Left renal cortex interstitium (tissue), 4 donors: Measurements from ENCODE around the gene SNX8. TPM values are rescaled to one million over a fixed set of nuclear protein-coding genes. Genes with fewer than 3 reads are reported as not detected.

ENCODE experiments used
- DNase-seq, 4 donors: peaks; one replicate each; pipeline ENCODE4 v3.0.0-alpha.2; 2013; ENCODE audit warnings: low read depth in 4 of 4, low spot score in 2 of 4, missing footprints in 1 of 4
- polyA plus RNA-seq, 4 donors: library from polyadenylated mRNA; unstranded; fragments of 120-200 nt; gene quantifications; one replicate each; pipeline ENCODE4 v1.2.1, GENCODE V29; 2013; ENCODE audit not compliant: insufficient read length in 4 of 4

The SNX8 gene
- polyA plus RNA-seq, 4 donors, result 33.0 to 38.1 (median 35.9) TPM

DNA sequence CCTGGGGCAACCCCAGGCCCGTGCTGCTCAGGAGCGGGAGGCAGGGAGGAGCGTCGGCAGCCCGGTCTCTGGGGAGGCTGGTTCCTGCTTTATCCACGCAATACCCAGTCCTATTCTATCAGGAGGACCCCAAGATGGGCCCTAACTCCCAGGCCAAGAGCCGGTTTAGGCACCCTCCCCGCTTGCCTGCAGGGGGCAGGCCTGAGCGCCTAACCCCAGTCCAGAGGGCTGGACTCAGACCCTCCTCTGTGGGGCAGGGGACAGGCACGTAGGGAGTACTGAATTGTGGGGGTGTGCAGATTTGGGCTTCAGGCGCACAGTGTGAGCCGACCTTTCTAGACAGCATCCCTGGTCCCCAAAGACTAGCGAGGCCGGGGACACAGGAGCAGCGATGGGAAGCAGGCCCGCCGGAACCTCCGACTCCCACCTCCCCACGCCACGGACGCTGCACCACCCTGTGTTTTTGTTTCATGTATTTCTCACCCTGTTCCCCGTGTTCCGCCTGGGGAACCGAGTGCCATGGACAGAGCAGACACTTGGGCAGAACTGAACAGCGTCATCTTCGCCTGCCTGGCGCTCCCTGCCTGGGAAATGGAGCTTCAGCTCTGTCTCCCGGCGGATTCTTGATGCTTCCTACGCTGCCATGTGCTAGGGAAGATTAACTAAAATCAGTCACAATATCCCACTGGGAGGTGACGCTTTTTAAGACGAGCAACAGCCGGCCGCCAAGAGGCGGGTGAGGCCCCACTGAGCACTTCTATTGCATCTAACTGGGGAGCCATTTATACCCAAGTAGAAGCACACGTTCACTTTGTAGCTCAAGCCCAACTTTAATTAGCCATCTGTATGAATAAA, 66.9 kb downstream of the SNX8 start:
- no peak for DNase-seq

DNA sequence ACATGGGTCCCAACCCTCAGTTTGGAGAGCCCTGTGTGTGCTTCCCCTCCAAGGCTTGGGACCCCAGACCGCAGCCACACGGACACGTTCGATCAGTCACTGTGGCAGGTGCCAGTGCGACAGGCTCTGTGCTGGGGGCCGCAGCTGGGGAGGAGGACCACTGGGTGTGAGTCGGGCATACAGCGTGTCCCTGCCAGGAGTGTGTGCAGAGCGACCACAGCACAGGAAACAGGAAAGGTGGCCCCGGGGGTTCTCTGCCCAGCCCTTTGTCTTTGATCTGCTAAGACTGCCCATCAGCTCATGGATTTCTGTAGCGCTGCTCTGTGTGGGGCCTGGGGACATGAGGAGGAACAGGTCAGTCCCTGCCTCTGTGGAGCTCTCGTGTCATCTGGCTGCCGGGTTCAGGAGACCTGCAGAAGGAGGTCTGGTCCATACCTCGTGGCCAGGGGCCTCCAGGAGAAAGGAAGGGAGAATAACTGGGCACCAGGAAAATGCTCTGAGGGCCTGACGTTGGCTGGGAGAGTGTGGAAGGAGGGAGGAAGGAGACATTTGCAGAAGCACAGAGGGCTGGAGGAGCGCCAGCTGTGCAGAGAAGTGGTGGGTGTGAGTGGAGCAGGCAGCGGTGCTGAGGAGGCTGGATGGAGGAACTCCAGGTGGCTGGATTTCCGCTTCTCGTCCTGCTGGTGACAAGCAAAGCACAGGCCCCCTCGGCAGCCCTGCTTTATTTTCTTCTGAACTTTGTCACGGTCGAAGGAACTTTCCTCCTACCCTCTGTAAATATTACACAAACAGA, 68.2 kb downstream of the SNX8 start:
- DNase-seq, result no peak

GRCh38 chr7:2244404-2244995, 69.7 kb downstream of the SNX8 start:
- DNase-seq, result no peak

- DNase-seq, result no peak
These were observed 70.8 kb downstream of the SNX8 start for GRCh38 chr7:2243458-2243857.

GRCh38 chr7:2242541-2243429, 71.5 kb downstream of the SNX8 start:
- DNase-seq, result no peak

- DNase-seq, result peak; percentile 25 to 70 (median 58)
These were observed 72.4 kb downstream of the SNX8 start, which contains the start of the genes MRM2 and NUDT1 for GRCh38 chr7:2241580-2242540. TSS of gene MRM2 (minus strand) at chr7:2242205. CDS start at chr7:2242169, 36 bp downstream. TSS of gene NUDT1 (plus strand) at chr7:2242226. CDS start at chr7:2244575, 2,349 bp downstream.

DNA sequence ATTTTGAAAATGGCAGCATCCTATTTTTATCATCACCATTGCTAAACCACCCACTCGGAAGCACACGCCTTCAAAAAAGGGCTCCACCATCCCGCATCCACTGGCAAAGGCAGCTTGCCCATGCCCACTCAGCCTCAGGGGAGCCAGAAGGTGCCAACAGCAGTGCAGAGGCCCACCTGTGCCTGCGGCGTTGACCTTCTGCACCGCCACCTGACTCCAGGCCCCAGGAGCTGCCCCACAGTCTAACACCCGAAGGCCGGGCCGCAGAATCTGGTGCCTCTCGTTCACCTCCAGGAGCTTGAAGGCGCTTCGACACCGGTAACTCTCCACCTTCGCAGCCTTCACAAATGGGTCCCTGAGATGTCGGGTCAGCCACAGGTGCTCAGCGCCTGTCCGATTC, 75.0 kb downstream of the SNX8 start:
- no peak for DNase-seq

DNA sequence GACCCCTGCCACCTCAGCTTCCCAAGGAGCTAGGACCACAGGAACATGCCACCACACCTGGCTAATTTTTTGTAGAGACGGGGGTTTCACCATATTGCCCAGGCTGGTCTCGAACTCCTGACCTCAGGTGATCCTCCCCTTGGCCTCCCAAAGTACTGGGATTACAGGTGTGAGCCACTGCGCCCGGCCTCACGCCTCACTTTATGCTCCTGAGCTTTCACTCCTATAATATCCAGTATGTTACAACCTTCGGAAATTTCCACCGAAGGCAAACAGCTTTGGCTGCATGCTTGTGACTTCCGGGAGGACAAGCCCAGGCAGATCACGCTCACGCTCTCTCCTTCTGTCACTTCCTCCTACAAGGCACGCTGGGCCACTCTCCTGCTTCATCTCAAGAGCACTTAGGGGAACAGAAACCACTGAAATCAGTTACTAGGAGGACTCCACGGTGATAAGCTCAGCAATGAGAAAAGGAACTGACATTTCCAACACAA, 77.1 kb downstream of the SNX8 start:
- DNase-seq, result no peak

- no peak for DNase-seq
These were observed 80.3 kb downstream of the SNX8 start for GRCh38 chr7:2233926-2234325.

- peak; percentile 68 to 84 (median 76) for DNase-seq
These were observed 81.3 kb downstream of the SNX8 start, which contains the start of gene MAD1L1 for GRCh38 chr7:2232766-2233520. TSS of gene MAD1L1 (minus strand) at chr7:2232945. CDS start at chr7:2230133, 2,812 bp downstream.

GRCh38 chr7:2231992-2232765, 82.1 kb downstream of the SNX8 start:
- DNase-seq, result no peak

DNA sequence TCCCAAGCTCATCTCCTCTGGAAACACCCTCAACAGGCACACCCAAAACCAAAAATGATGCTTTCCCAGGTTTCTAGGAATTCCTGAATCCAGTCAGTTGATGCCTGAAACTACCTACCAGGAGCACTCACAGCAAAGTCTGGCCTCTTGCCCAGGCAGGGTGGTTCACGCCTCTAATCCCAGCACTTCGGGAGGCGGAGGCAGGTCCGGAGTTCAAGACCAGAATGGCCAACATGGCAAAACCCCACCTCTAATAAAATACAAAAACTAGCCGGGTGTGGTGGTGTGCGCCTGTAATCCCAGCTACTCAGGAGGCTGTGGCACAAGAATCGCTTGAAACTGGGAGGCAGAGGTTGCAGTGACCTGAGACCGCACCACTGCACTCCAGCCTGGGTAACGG, 83.4 kb downstream of the SNX8 start:
- DNase-seq, result no peak

GRCh38 chr7:2230226-2230625, 84.0 kb downstream of the SNX8 start:
- DNase-seq, result no peak

DNA sequence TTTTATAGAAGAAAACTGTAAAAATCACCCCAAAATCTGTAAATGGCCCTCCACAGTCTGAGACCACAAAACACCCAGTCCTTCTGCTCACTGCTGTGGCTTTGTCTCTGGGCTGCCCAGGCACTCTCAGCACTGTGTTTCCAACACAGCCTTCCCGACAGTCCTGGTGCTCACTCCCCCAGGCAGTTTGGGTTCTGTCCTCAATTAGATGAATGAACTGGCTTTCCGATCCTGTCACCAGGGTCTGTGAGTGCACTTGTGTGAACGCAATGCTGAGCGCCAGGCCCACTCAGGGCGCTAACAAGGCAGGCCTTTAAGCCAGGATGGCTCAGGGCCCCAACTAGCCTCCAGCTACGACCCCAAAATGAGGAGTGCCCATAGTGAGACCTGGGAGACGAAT, 84.8 kb downstream of the SNX8 start:
- DNase-seq, result no peak

- no peak for DNase-seq
These were observed 85.3 kb downstream of the SNX8 start for GRCh38 chr7:2228921-2229320.

DNA sequence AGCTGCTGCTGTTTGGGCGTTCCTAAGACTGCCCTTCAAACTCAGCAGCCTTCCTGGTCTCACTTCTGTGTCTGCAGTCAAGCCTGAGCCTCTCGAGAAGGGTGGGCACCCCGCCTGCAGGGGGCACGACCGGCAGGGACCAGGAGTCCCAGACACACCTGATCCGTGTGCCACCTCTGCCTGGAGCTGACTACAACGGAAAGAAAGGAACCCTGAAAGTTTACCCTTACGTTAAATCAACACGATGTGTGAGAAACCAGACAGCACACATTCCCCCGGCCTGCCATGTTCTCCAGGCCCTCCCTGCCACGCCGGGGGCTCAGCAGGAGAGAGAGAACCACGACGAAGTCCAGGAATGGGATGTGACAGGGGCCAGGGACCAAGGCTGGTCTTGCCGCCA, 86.5 kb downstream of the SNX8 start:
- no peak for DNase-seq

GRCh38 chr7:2225830-2226229, 88.4 kb downstream of the SNX8 start:
- DNase-seq, result no peak
